ENCODE measurements around the gene C2orf72. TPM values are rescaled to one million over a fixed set of nuclear protein-coding genes. Genes with fewer than 3 reads are reported as not detected.

Gene C2orf72
- total and polyA plus RNA-seq, 2 of the 4 experiments (the other 2 are of a cell fraction): 0.09 to 0.18 TPM

GRCh38 chr2:231094736-231095346, 57.5 kb downstream of the C2orf72 start:
- no TSS peak for BruUV-seq (replicated peaks)
- Histone ChIP-seq H2BK20ac (ENCODE audit: low read depth, low read length) (no peak overlapping the region), H3K23ac (ENCODE audit: low read depth, low read length) (no peak overlapping the region), H4K8ac (ENCODE audit: low read depth in 2 of 2, low read length in 2 of 2) (no peak overlapping the region), H3K79me1 (ENCODE audit: low read depth in 1 of 2, low read length in 2 of 2) (peaks cover 15 to 36% of the 10 kb centered on the region in 2 experiments), H2BK5ac (ENCODE audit: low read depth, low read length, poor library complexity, severe bottlenecking) (no peak overlapping the region), H3K18ac (ENCODE audit: low read depth, low read length) (no peak overlapping the region), H4K5ac (ENCODE audit: low read depth, low read length) (no peak overlapping the region), H3K9me1 (ENCODE audit: insufficient read depth, low read length) (no peaks in the 10 kb centered on the region), H2AK9ac (replicated peaks; ENCODE audit: low read depth, low read length, poor library complexity) (no peak overlapping the region), H2BK15ac (ENCODE audit: low read depth, low read length) (no peak overlapping the region), H3K4ac (ENCODE audit: low read depth, low read length) (no peak overlapping the region), H2BK120ac (ENCODE audit: low read depth, low read length) (no peak overlapping the region), H2AK5ac (ENCODE audit: low read depth, low read length) (no peak overlapping the region), H3K27ac (ENCODE audit: insufficient read depth, low read length) (no peak overlapping the region), H4K20me1 (ENCODE audit: insufficient read depth, low read length) (no peaks in the 10 kb centered on the region), H3K4me2 (ENCODE audit: low read depth, low read length) (no peak overlapping the region), H2AFZ (replicated peaks; ENCODE audit: low read length, poor library complexity) (no peak overlapping the region), H3K56ac (ENCODE audit: extremely low read depth, insufficient read depth, low read length) (no peak overlapping the region), H3K9ac (ENCODE audit: low read depth, low read length) (no peak overlapping the region), H3K36me3 (ENCODE audit: control insufficient read depth, insufficient read depth, low read length) (peaks cover 34% of the 10 kb centered on the region), H3K27me3 (ENCODE audit: control insufficient read depth, insufficient read depth, low read length) (no peaks in the 10 kb centered on the region), H3K4me3 (ENCODE audit: insufficient read depth, low read depth, low read length) (no peak overlapping the region), H4K91ac (ENCODE audit: insufficient read depth, low read depth, low read length) (no peak overlapping the region), H3K4me1 (ENCODE audit: control insufficient read depth, insufficient read depth, low read length) (no peaks in the 10 kb centered on the region), H3K9me3 (ENCODE audit: control insufficient read depth, insufficient read depth, low read length) (peaks cover 11% of the 10 kb centered on the region), H3K14ac (replicated peaks; ENCODE audit: low read depth, low read length) (no peak overlapping the region)
- TF ChIP-seq RAD21 (IDR thresholded peaks at IDR 0.05; ENCODE audit: low read length) (no peak), SMC3 (IDR thresholded peaks at IDR 0.05; ENCODE audit: low read depth, low read length) (no peak)
- WGBS, 2 experiments (ENCODE audit: extremely low coverage in 2 of 2, insufficient read length in 1 of 2): no CpG with 5 or more reads among the region's 4 CpGs
- DNase-seq (no peak), ATAC-seq (ENCODE audit: low read depth) (no peak)
- in situ Hi-C loops (cut with MboI; ENCODE audit: low sequenced_read_pairs) (no loop called here), intact Hi-C loops (cut with micrococcal nuclease) (no loop called here), dilution Hi-C loops (cut with HindIII; ENCODE audit: low sequenced_read_pairs, unreplicated experiment) (no loop called here)
- POLR2A ChIA-PET (ENCODE audit: unreplicated experiment): no interaction called here
- CTCF ChIA-PET: interaction anchor here (0.7 to 1.3 kb wide), 3 partner anchors 9 to 271 kb away, joined by 3 to 6 read pairs (median 3); no protein-coding TSS in a partner anchor

Other genes with a start within 250 kb of the C2orf72 start
- gene ITM2C, start 172.6 kb upstream of the C2orf72 start, total RNA-seq (2012; rRNA removed): 35.8 and 46.8 TPM in 2 replicates
- 274 and 275 TPM in 2 replicates for gene ITM2C, start 172.6 kb upstream of the C2orf72 start, polyA plus RNA-seq (2012; rRNA removed)
- not detected in 2 replicates for gene GPR55, start 112.3 kb upstream of the C2orf72 start, total RNA-seq (2012; rRNA removed)
- gene GPR55, start 112.3 kb upstream of the C2orf72 start, polyA plus RNA-seq (2012; rRNA removed): 0.03 TPM in 1 of 2 replicates, not detected in the other
- not detected in 2 replicates for gene SPATA3, start 41.4 kb upstream of the C2orf72 start, total RNA-seq (2012; rRNA removed)
- not detected in 2 replicates for gene SPATA3, start 41.4 kb upstream of the C2orf72 start, polyA plus RNA-seq (2012; rRNA removed)
- 181 and 214 TPM in 2 replicates for gene PSMD1, start 19.3 kb downstream of the C2orf72 start, total RNA-seq (2012; rRNA removed)
- 89.8 and 111 TPM in 2 replicates for gene PSMD1, start 19.3 kb downstream of the C2orf72 start, polyA plus RNA-seq (2012; rRNA removed)
- gene HTR2B, start 87.5 kb downstream of the C2orf72 start, total RNA-seq (2012; rRNA removed): 0.56 and 0.72 TPM in 2 replicates
- 0.23 and 0.26 TPM in 2 replicates for gene HTR2B, start 87.5 kb downstream of the C2orf72 start, polyA plus RNA-seq (2012; rRNA removed)
- gene ARMC9, start 161.1 kb downstream of the C2orf72 start, total RNA-seq (2012; rRNA removed): 39.4 and 46.6 TPM in 2 replicates
- gene ARMC9, start 161.1 kb downstream of the C2orf72 start, polyA plus RNA-seq (2012; rRNA removed): 33.6 and 36.0 TPM in 2 replicates

Measured in IMR-90 (cell line).